ENCODE results near the gene NLRP11.

GRCh38 chr19:55812449-55812848 lies 19.4 kb downstream of the NLRP11 start:
- no peak for TF ChIP-seq CTCF (conservative IDR thresholded peaks at IDR 0.05; ENCODE audit: low read depth, low read length)
- TF ChIP-seq EZH2phosphoT487 (IDR thresholded peaks at IDR 0.05; ENCODE audit: borderline replicate concordance, low read length) = no peak
